Glutamatergic neuron (in vitro differentiated cells): ENCODE measurements around the gene NASP. TPM values are rescaled to one million over a fixed set of nuclear protein-coding genes. Genes with fewer than 3 reads are reported as not detected.

Source experiments
- DNase-seq: peaks from one replicate; pipeline ENCODE4 v3.0.0; 2022
- H3K27ac Mint-ChIP-seq: one replicate; pipeline ENCODE4 v1.8.0; 2020; ENCODE audit warnings: mild to moderate bottlenecking, mixed read lengths, inconsistent platforms; ENCODE audit not compliant: unreplicated experiment
- H3K27me3 Mint-ChIP-seq: one replicate; pipeline ENCODE4 v1.8.0; 2020; ENCODE audit warnings: mild to moderate bottlenecking, moderate library complexity, mixed read lengths, inconsistent platforms; ENCODE audit not compliant: unreplicated experiment
- H3K36me3 Mint-ChIP-seq: one replicate; pipeline ENCODE4 v1.8.0; 2020; ENCODE audit warnings: mild to moderate bottlenecking, mixed read lengths, inconsistent platforms; ENCODE audit not compliant: unreplicated experiment
- H3K4me1 Mint-ChIP-seq: one replicate; pipeline ENCODE4 v1.8.0; 2020; ENCODE audit warnings: mild to moderate bottlenecking, low read depth, mixed read lengths, inconsistent platforms; ENCODE audit not compliant: unreplicated experiment
- H3K4me3 Mint-ChIP-seq: one replicate; pipeline ENCODE4 v1.8.0; 2020; ENCODE audit warnings: mild to moderate bottlenecking, mixed read lengths, inconsistent platforms; ENCODE audit not compliant: unreplicated experiment
- H3K9me3 Mint-ChIP-seq: one replicate; pipeline ENCODE4 v1.8.0; 2020; ENCODE audit warnings: mild to moderate bottlenecking, moderate library complexity, mixed read lengths, inconsistent platforms; ENCODE audit not compliant: unreplicated experiment
- CTCF ChIP-seq: fragments of 200-600 bp; sonication (generic); IDR thresholded peaks from one replicate; pipeline ENCODE4 v1.5.0; 2021; ENCODE audit not compliant: partially characterized antibody, unreplicated experiment
- total RNA-seq: library from RNA; stranded (reverse); fragmentation: NEBNext Ultra II Directional; extraction: Animal tissue kit (Norgen Biotek cat#: 25700); gene quantifications from one replicate; pipeline ENCODE4 v1.2.1, GENCODE V29; 2021; ENCODE audit not compliant: unreplicated experiment

Gene NASP
- total RNA-seq, 1 donor from 2014 or later, result 139 TPM

- Mint-ChIP-seq H3K27ac (no peak overlapping the region), H3K36me3 (no peaks in the 10 kb centered on the region), H3K4me3 (no peak overlapping the region), H3K9me3 (no peaks in the 10 kb centered on the region), H3K4me1 (no peaks in the 10 kb centered on the region), H3K27me3 (no peaks in the 10 kb centered on the region)
- no peak for TF ChIP-seq CTCF
- no peak for DNase-seq
These were observed 51.4 kb downstream of the NASP start for GRCh38 chr1:45635211-45635610.

GRCh38 chr1:45640293-45640692 is 56.5 kb downstream of the NASP start:
- Mint-ChIP-seq H3K4me3 (no peak overlapping the region), H3K27ac (no peak overlapping the region)

GRCh38 chr1:45643321-45643720 is 59.5 kb downstream of the NASP start:
- no peaks in the 10 kb centered on the region for H3K4me1 Mint-ChIP-seq
- no peaks in the 10 kb centered on the region for H3K36me3 Mint-ChIP-seq
- no peaks in the 10 kb centered on the region for H3K9me3 Mint-ChIP-seq
- H3K4me3 Mint-ChIP-seq, result no peak overlapping the region
- no peak for DNase-seq
- H3K27ac Mint-ChIP-seq, result no peak overlapping the region
- H3K27me3 Mint-ChIP-seq, result no peaks in the 10 kb centered on the region
- no peak for TF ChIP-seq CTCF

More at GRCh38 chr1:45640293-45640692, 56.5 kb downstream of the NASP start:
- Mint-ChIP-seq H3K27me3 (no peaks in the 10 kb centered on the region), H3K4me1 (no peaks in the 10 kb centered on the region), H3K9me3 (no peaks in the 10 kb centered on the region), H3K36me3 (no peaks in the 10 kb centered on the region)
- no peak for DNase-seq
- TF ChIP-seq CTCF, result no peak

- no peak for DNase-seq
- no peaks in the 10 kb centered on the region for H3K36me3 Mint-ChIP-seq
- no peak overlapping the region for H3K27ac Mint-ChIP-seq
These were observed 60.1 kb downstream of the NASP start for GRCh38 chr1:45643978-45644377.

GRCh38 chr1:45644661-45645060 is 60.8 kb downstream of the NASP start:
- no peak overlapping the region for H3K4me3 Mint-ChIP-seq
- H3K36me3 Mint-ChIP-seq, result no peaks in the 10 kb centered on the region
- no peaks in the 10 kb centered on the region for H3K9me3 Mint-ChIP-seq
- H3K4me1 Mint-ChIP-seq, result no peaks in the 10 kb centered on the region
- no peaks in the 10 kb centered on the region for H3K27me3 Mint-ChIP-seq
- DNase-seq, result no peak
- TF ChIP-seq CTCF, result no peak
- no peak overlapping the region for H3K27ac Mint-ChIP-seq

More at GRCh38 chr1:45643978-45644377, 60.1 kb downstream of the NASP start:
- no peaks in the 10 kb centered on the region for H3K9me3 Mint-ChIP-seq
- no peak for TF ChIP-seq CTCF
- no peaks in the 10 kb centered on the region for H3K27me3 Mint-ChIP-seq
- no peak overlapping the region for H3K4me3 Mint-ChIP-seq
- no peaks in the 10 kb centered on the region for H3K4me1 Mint-ChIP-seq
